GM12878 (cell line): Measurements from ENCODE around the gene UBR3. TPM values are rescaled to one million over a fixed set of nuclear protein-coding genes. Genes with fewer than 3 reads are reported as not detected.

Source experiments
- ATAC-seq: fragments of 200-7000 bp; cut with Tn5 transposase; 3 replicates; pipeline ENCODE4 v1.9.1; 2020; ENCODE audit warnings: mild to moderate bottlenecking, moderate library complexity
- BruUV-seq: library from RNA; stranded (reverse); fragments of 400-500 nt; replicated peaks from 2 replicates; lab custom pipeline; 2021; lab: Mats Ljungman, UMichigan
- CTCF ChIA-PET: fragments of 300-600 bp; sonication (Branson Sonifier 250); formaldehyde crosslinking; extraction: SDS; loops from one replicate; lab custom pipeline; 2021; ENCODE audit warnings: inconsistent platforms; lab: Yijun Ruan, JAX
- POLR2A ChIA-PET: fragments of 350-600 bp; formaldehyde crosslinking; extraction: SDS; loops from one replicate; lab custom pipeline; 2021; ENCODE audit warnings: inconsistent platforms; lab: Charles Lee
- RAD21 ChIA-PET: fragments of 300-600 bp; sonication (Branson Sonifier 250); formaldehyde crosslinking; loops from one replicate; lab custom pipeline; 2023; ENCODE audit warnings: antibody characterized with exemption; ENCODE audit not compliant: unreplicated experiment; lab: Charles Lee
- SMC1A ChIA-PET: fragments of 300-600 bp; sonication (Branson Sonifier 250); formaldehyde crosslinking; loops from one replicate; lab custom pipeline; 2023; ENCODE audit not compliant: unreplicated experiment, uncharacterized antibody; lab: Charles Lee
- DNase-seq: peaks from one replicate; pipeline ENCODE4 v3.0.0-alpha.2; 2011; ENCODE audit warnings: low read depth, low spot score
- FAIRE-seq: peaks from 3 replicates; lab custom pipeline; 2011; peaks lifted over from hg19 to GRCh38; lab: Jason Lieb, UNC
- H2AFZ ChIP-seq: 2 replicates; pipeline ENCODE4 v1.6.0; 2011; ENCODE audit warnings: low read depth, low read length, control low read depth; ENCODE audit not compliant: control insufficient read depth
- H3K27ac ChIP-seq: 2 replicates; pipeline ENCODE4 v1.5.1; 2011; ENCODE audit warnings: control low read depth; ENCODE audit not compliant: control insufficient read depth, insufficient read depth
- H3K27me3 ChIP-seq, 2 experiments: replicated peaks in 1 of 2; 2 replicates each; pipeline versions ENCODE4 v1.6.0 to v1.6.1; 2011; ENCODE audit warnings: low read length in 1 of 2; ENCODE audit not compliant: control insufficient read depth in 2 of 2, insufficient read depth in 2 of 2
- H3K36me3 ChIP-seq, 2 experiments: 2 replicates each; pipeline ENCODE4 v1.5.1; 2011; ENCODE audit warnings: low read length in 1 of 2; ENCODE audit not compliant: control insufficient read depth in 2 of 2, insufficient read depth in 2 of 2
- H3K4me1 ChIP-seq: 2 replicates; pipeline ENCODE4 v1.6.1; 2011; ENCODE audit warnings: mild to moderate bottlenecking, low read length, moderate library complexity, mixed read lengths; ENCODE audit not compliant: control insufficient read depth, insufficient read depth
- H3K4me2 ChIP-seq: 2 replicates; pipeline ENCODE4 v1.6.0; 2011; ENCODE audit warnings: control low read depth; ENCODE audit not compliant: control insufficient read depth, insufficient read depth
- H3K4me3 ChIP-seq: fragments of 200-600 bp; sonication (generic); 2 replicates; pipeline ENCODE4 v1.5.1; 2016
- H3K79me2 ChIP-seq: 2 replicates; pipeline ENCODE4 v1.6.0; 2011; ENCODE audit warnings: low read length; ENCODE audit not compliant: control insufficient read depth, insufficient read depth
- H3K9ac ChIP-seq: 2 replicates; pipeline ENCODE4 v1.8.0; 2011; ENCODE audit warnings: low read length, control low read depth, mixed read lengths; ENCODE audit not compliant: control insufficient read depth, insufficient read depth
- H3K9me3 ChIP-seq: replicated peaks from 3 replicates; pipeline ENCODE4 v1.5.1; 2011; ENCODE audit warnings: mild to moderate bottlenecking, low read length; ENCODE audit not compliant: control insufficient read depth, insufficient read depth
- H4K20me1 ChIP-seq: 2 replicates; pipeline ENCODE4 v1.6.0; 2011; ENCODE audit not compliant: control insufficient read depth, insufficient read depth
- ATF7 ChIP-seq: fragments of 450-650 bp; IDR thresholded peaks from 2 replicates; pipeline ENCODE4 v1.6.1; 2016; ENCODE audit warnings: low read depth, mild to moderate bottlenecking
- CREB1 ChIP-seq: IDR thresholded peaks from 2 replicates; pipeline ENCODE4 v1.6.1; 2012; ENCODE audit warnings: low read depth, mild to moderate bottlenecking, inconsistent platforms
- CTCF ChIP-seq, 3 experiments: IDR thresholded peaks in 2 of 3; conservative IDR thresholded peaks in 1 of 3; 2 replicates each; pipeline ENCODE4 v1.5.1; 2011; ENCODE audit warnings: low read depth in 3 of 3, low read length in 3 of 3, mild to moderate bottlenecking in 3 of 3, control low read depth in 2 of 3, moderate library complexity in 2 of 3, inconsistent platforms in 1 of 3, mixed read lengths in 1 of 3; ENCODE audit not compliant: control insufficient read depth in 2 of 3, insufficient read depth in 1 of 3; ENCODE audit errors: extremely low read depth in 1 of 3
- EGR1 ChIP-seq, 2 experiments: IDR thresholded peaks; 1 replicate in 1 of 2; 2 replicates in 1 of 2; pipeline ENCODE4 v1.6.1; 2011 to 2012; ENCODE audit warnings: low read depth in 2 of 2, low read length in 2 of 2, borderline replicate concordance in 1 of 2, mild to moderate bottlenecking in 1 of 2, moderate library complexity in 1 of 2
- FOXM1 ChIP-seq: IDR thresholded peaks from 2 replicates; pipeline ENCODE4 v1.6.1; 2012; ENCODE audit warnings: low read depth, mild to moderate bottlenecking, inconsistent platforms, low read length, moderate library complexity
- GATAD2B ChIP-seq: fragments of 450-650 bp; conservative IDR thresholded peaks from 2 replicates; pipeline ENCODE4 v1.6.1; 2017; ENCODE audit warnings: low read depth, mild to moderate bottlenecking, moderate library complexity
- IRF4 ChIP-seq: IDR thresholded peaks from 2 replicates; pipeline ENCODE4 v1.6.1; 2011; ENCODE audit warnings: low read depth, low read length
- PAX5 ChIP-seq: IDR thresholded peaks from 2 replicates; pipeline ENCODE4 v1.6.1; 2011; ENCODE audit warnings: low read depth, low read length, borderline replicate concordance
- PKNOX1 ChIP-seq: fragments of 450-650 bp; IDR thresholded peaks from 2 replicates; pipeline ENCODE4 v1.6.1; 2016; ENCODE audit warnings: mild to moderate bottlenecking
- POLR2A ChIP-seq: IDR thresholded peaks from 2 replicates; pipeline ENCODE4 v1.6.1; 2011; ENCODE audit warnings: low read depth, mild to moderate bottlenecking, low read length
- ZBTB33 ChIP-seq: fragments of 450-650 bp; IDR thresholded peaks from 2 replicates; pipeline ENCODE4 v1.6.1; 2017; ENCODE audit warnings: mild to moderate bottlenecking
- ZNF592 ChIP-seq: fragments of 450-650 bp; IDR thresholded peaks from 2 replicates; pipeline ENCODE4 v1.6.1; 2017; ENCODE audit warnings: mild to moderate bottlenecking, moderate library complexity
- WGBS: methylation state at CpG from one replicate; pipeline ENCODE4 v1.1.6; 2016; ENCODE audit warnings: low lambda C conversion rate; ENCODE audit not compliant: insufficient replicate concordance, insufficient coverage; ENCODE audit errors: missing lambda C conversion rate; 5-methylcytosine and 5-hydroxymethylcytosine counted together
- in situ Hi-C: fragments of 300-500 bp; cut with MboI; formaldehyde crosslinking; loops from 9 replicates; pipeline ENCODE4 v1.14.3; 2018; ENCODE audit warnings: mixed read lengths
- intact Hi-C: fragments of 100-400 bp; cut with micrococcal nuclease; formaldehyde crosslinking; loops from one replicate; pipeline ENCODE4 v1.14.2; 2022; ENCODE audit not compliant: unreplicated experiment
- polyA plus RNA-seq, 11 experiments: library from polyadenylated mRNA; depleted of rRNA in 4 of 11; unstranded in 6 of 11; stranded (reverse) in 5 of 11; fragments of >200 nt; fragmentation: Nextera tagmentation in 4 of 11; fragmentation: Illumina TruSeq in 1 of 11; extraction: Ambion mirVana in 4 of 11; extraction: Trizol in 1 of 11; gene quantifications; 1 replicate in 1 of 11; 2 replicates in 10 of 11; pipeline versions ENCODE4 v1.2.1 to v1.2.3, GENCODE V29; 2011 to 2016; ENCODE audit warnings: inconsistent platforms in 2 of 11, missing spikeins in 2 of 11, low read depth in 1 of 11
- total RNA-seq, 4 experiments: library from RNA; depleted of rRNA in 3 of 4; stranded (reverse); fragments of >200 nt in 3 of 4; fragmentation: Illumina TruSeq in 1 of 4; extraction: Trizol in 1 of 4; gene quantifications; 2 replicates each; pipeline versions ENCODE4 v1.2.1 to v1.2.3, GENCODE V29; 2013 to 2021

Gene UBR3
- total and polyA plus RNA-seq, 10 of the 15 experiments (the other 5 are each of a cell fraction or from before 2014, with no cell fraction given), result 3.8 to 22.9 (median 11.2) TPM

GRCh38 chr2:169933124-169933711, 106.0 kb downstream of the UBR3 start:
- FAIRE-seq, result no peak
- TF ChIP-seq ATF7 (peak; percentile 57; the same call in 1 of the 2 replicates), GATAD2B (no peak), FOXM1 (no peak), EGR1 (IDR thresholded peaks at IDR 0.05; ENCODE audit: borderline replicate concordance in 1 of 2, low read depth in 2 of 2, low read length in 2 of 2) (no peak), PAX5 (no peak), CREB1 (0 out of 2 replicates have a peak, but pooled peaks have one; percentile 22), ZBTB33 (no peak), POLR2A (no peak), CTCF (IDR thresholded peaks at IDR 0.05 in 2 of 3, conservative IDR thresholded peaks at IDR 0.05 in 1 of 3; ENCODE audit: control insufficient read depth in 2 of 3, extremely low read depth in 1 of 3, insufficient read depth in 1 of 3, low read depth in 3 of 3, low read length in 3 of 3) (peak; percentile 67 to 79 (median 70)), ZNF592 (peak; percentile 75; the same call in 1 of the 2 replicates), IRF4 (no peak), PKNOX1 (0 out of 2 replicates have a peak, but pooled peaks have one; percentile 26)

More at GRCh38 chr2:169933124-169933711, 106.0 kb downstream of the UBR3 start:
- Histone ChIP-seq H3K4me2 (no peak overlapping the region), H3K9ac (no peak overlapping the region), H3K4me3 (no peak overlapping the region), H3K4me1 (no peaks in the 10 kb centered on the region), H3K27ac (no peak overlapping the region), H2AFZ (no peak overlapping the region), H3K9me3 (no peaks in the 10 kb centered on the region), H3K27me3 (no peaks in the 10 kb centered on the region), H4K20me1 (no peaks in the 10 kb centered on the region), H3K79me2 (no peaks in the 10 kb centered on the region), H3K36me3 (no peaks in the 10 kb centered on the region)
- SMC1A ChIA-PET, result interaction anchor here (0.6 to 3.7 kb wide), 10 partner anchors 9 to 481 kb away, joined by 3 to 19 read pairs (median 4); no protein-coding TSS in a partner anchor
- CTCF ChIA-PET, result interaction anchor here (0.7 to 5.4 kb wide), 12 partner anchors 9 to 883 kb away, joined by 3 to 26 read pairs (median 4); partner anchors contain the start of gene UBR3
- in situ Hi-C loops (loop anchor here (5.0 kb wide), 1 partner anchor 884 kb away; the partner anchor contains the start of gene GAD1), intact Hi-C loops (loop anchor here (2.0 to 5.0 kb wide), 4 partner anchors 224 to 884 kb away; partner anchors contain the start of gene GAD1)
- ATAC-seq (peak; percentile 82), DNase-seq (no peak)
- WGBS, result 72% methylated on average over 2 of the region's 2 CpGs
- BruUV-seq, result no TSS peak
- POLR2A ChIA-PET, result no interaction called here
- RAD21 ChIA-PET, result interaction anchor here (0.6 to 1.0 kb wide), 2 partner anchors 236 to 361 kb away, joined by 3 to 4 read pairs; no protein-coding TSS in a partner anchor
